GM18505 (cell line): ENCODE measurements around the gene C2orf69.

Experiments used
- ATAC-seq: cut with Tn5 transposase; IDR thresholded peaks from one replicate; pipeline ENCODE4 v1.9.1; 2021; ENCODE audit not compliant: unreplicated experiment
- POLR2A ChIP-seq: IDR thresholded peaks from 4 replicates; pipeline ENCODE4 v1.6.1; 2011; ENCODE audit warnings: borderline replicate concordance; ENCODE audit not compliant: insufficient read depth, insufficient read length; ENCODE audit errors: extremely low read depth

C2orf69 gene

GRCh38 chr2:199932312-199932855 lies 21.3 kb downstream of the C2orf69 start:
- no peak for TF ChIP-seq POLR2A
- ATAC-seq = no peak

GRCh38 chr2:199933466-199933865 lies 22.4 kb downstream of the C2orf69 start:
- no peak for TF ChIP-seq POLR2A
- no peak for ATAC-seq

GRCh38 chr2:199936554-199936953 lies 25.5 kb downstream of the C2orf69 start:
- ATAC-seq = no peak
- no peak for TF ChIP-seq POLR2A

GRCh38 chr2:199940373-199940772 lies 29.3 kb downstream of the C2orf69 start:
- TF ChIP-seq POLR2A = no peak
- no peak for ATAC-seq

DNA sequence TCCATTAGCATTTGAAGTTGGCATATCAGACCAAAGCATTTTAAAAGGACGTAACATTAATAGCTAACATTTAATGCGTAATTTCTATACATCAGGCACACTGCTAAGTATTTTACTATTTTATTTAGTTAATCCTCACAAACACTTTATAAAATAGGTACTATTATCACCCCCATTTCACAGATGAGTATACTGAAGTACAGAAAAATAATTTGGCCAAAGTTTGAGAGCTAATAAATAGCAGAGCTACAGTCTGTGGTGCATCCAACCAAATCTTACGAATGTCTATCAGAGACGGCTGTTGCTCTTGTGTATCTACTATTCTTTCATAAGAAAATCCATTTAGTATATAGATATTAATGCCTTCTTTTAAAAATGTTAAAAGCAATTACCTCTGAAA lies 32.3 kb downstream of the C2orf69 start:
- ATAC-seq = no peak
- no peak for TF ChIP-seq POLR2A

- TF ChIP-seq POLR2A = no peak
- ATAC-seq = no peak
Observed at GRCh38 chr2:199946196-199946595, 35.1 kb downstream of the C2orf69 start.

GRCh38 chr2:199946836-199947235 lies 35.7 kb downstream of the C2orf69 start:
- ATAC-seq = no peak

DNA sequence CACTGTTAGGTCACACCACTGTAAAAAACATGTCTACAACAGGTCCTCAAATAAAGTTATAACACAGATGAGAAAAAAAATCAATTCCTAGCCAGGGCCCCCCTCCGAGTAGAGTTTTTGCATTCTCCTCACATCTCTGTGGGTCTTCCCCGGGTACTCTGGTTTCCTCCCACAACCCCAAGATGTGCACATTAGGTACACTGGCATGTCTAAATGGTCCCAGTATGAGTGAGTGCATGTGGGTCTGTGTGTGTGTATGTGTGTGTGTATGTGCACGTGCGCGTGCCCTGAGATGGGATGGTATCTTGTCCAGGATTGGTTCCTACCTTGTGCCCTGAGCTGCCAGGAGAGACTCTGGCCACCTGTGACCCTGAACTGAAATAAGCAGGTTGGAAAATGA lies 39.3 kb downstream of the C2orf69 start:
- ATAC-seq = no peak
- TF ChIP-seq POLR2A = no peak

More at GRCh38 chr2:199946836-199947235, 35.7 kb downstream of the C2orf69 start:
- no peak for TF ChIP-seq POLR2A

DNA sequence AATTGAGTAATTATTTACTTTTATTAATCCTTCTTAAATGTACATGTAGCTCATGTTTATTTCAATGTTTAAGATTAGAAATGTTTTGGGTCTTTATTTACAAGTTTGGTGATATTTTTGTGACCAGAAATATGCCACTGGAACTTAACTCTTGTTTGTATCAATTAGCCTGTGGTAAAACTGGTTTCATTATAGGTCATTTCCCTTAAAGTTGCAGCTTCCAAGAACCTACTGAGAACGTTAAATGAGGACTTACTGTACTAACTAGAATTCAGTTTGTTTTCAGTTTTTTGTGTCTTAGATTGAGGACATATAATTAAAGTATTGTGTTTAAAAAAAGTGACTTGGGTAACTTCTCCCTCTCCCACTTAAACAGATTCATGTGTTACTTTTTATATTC lies 39.9 kb downstream of the C2orf69 start:
- ATAC-seq = no peak
- no peak for TF ChIP-seq POLR2A

DNA sequence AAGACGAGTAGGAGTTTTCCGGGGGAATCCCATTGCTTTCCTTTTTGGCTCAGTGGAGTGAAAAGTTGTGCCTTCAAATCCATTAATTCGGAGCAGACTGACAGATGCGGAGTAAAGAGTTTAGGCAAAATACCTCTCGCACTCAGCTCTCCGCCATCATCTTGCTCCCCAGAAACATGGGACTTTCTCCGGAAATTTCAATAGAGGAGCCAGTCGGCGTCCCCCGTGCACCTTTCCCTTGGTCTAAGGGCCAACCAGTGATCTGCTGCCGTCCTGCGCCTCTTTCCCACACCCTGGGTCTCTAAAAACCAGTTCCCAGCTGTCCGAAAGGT lies 43.9 kb downstream of the C2orf69 start:
- peak; percentile 41 for ATAC-seq
- no peak for TF ChIP-seq POLR2A

DNA sequence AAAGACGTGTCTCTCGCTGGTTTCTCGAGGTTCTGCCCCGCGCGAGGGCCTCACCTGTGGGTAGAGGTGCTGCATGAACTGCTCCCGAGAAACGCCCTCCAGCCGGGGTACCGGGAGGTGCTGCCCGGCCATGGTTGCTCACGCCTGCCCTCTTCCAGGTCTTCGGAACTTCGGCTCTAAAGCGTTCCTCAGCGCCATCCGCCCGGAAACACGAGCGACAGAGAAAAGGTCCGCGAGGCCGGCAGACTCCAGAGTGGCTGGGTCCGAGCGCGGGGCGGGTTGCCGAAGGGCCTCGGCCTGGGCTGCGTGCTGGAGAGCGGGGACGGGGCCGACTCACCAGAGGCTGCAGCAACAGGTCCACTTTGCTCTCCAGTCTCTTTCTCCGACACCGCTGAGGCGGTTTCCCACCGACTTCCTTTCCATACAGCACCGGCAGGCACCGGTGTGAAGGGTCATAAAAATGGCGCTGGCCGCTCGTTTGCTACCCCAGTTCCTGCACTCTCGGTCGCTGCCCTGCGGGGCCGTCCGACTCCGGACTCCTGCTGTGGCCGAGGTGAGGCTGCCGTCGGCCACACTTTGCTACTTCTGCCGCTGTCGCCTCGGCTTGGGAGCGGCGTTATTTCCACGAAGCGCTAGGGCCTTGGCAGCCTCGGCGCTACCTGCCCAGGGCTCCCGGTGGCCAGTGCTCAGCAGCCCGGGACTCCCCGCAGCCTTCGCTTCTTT lies 44.4 kb downstream of the C2orf69 start, which contains the start of the genes MAIP1 and TYW5:
MAIP1 (plus strand) TSS at position 244 of the 723 bp plus-strand sequence; CDS start at position 461, 217 bp downstream.
TYW5 (minus strand) TSS at position 153 of the 723 bp plus-strand sequence; CDS start at position 132, 21 bp downstream.
- peak; percentile 86 for ATAC-seq
- peak; percentile 92 for TF ChIP-seq POLR2A

GRCh38 chr2:199956062-199956380 lies 44.9 kb downstream of the C2orf69 start:
- no peak for TF ChIP-seq POLR2A
- ATAC-seq = no peak

DNA sequence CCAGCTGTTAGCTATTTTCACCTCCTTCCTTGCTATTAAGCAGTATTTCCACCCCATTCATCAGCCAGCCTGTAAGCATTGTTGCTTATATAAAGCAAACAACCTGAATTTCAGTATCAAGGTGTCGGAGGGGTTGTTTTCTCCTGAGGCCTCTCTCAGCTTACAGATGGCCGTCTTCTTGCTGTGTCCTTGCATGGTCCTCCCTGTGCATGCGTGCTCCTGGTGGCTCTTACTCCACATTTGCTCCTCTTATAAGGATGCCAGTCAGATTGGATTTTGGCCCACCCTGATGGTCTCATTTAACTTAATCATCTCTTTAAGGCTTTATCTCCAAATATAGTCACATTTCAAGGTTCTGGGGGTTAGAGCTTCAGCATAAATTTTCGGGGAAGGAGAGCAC lies 46.9 kb downstream of the C2orf69 start:
- ATAC-seq = no peak
- TF ChIP-seq POLR2A = no peak

- ATAC-seq = no peak
- TF ChIP-seq POLR2A = no peak
Observed at GRCh38 chr2:199962203-199962602, 51.1 kb downstream of the C2orf69 start.
